Colonic mucosa (tissue), 4 donors: ENCODE data around the gene LHFPL6. TPM values are rescaled to one million over a fixed set of nuclear protein-coding genes. Genes with fewer than 3 reads are reported as not detected.

ENCODE experiments used
- DNase-seq: peaks from one replicate; pipeline ENCODE4 v3.0.0-alpha.2; 2020
- H3K27ac ChIP-seq: fragments of 200-600 bp; one replicate; pipeline ENCODE4 v1.8.0; 2021
- H3K27me3 ChIP-seq: fragments of 200-600 bp; one replicate; pipeline ENCODE4 v1.8.0; 2021
- H3K36me3 ChIP-seq: fragments of 200-600 bp; one replicate; pipeline ENCODE4 v1.8.0; 2021
- H3K4me1 ChIP-seq: fragments of 200-600 bp; one replicate; pipeline ENCODE4 v1.8.0; 2021; ENCODE audit warnings: mild to moderate bottlenecking
- H3K4me3 ChIP-seq: fragments of 200-600 bp; one replicate; pipeline ENCODE4 v1.8.0; 2021
- H3K9ac ChIP-seq, 2 donors: one replicate each; pipeline ENCODE4 v1.7.0; 2013; ENCODE audit warnings: control low read depth in 2 of 2, low read depth in 2 of 2, low read length in 2 of 2
- H3K9me3 ChIP-seq: fragments of 200-600 bp; one replicate; pipeline ENCODE4 v1.8.0; 2021
- intact Hi-C: fragments of 100-400 bp; cut with DNase I; formaldehyde crosslinking; loops from one replicate; pipeline ENCODE4 v1.14.1; 2022
- total RNA-seq, 2 donors: library from RNA; stranded (reverse); fragmentation: NEBNext Ultra II Directional in 1 of 2; extraction: Animal tissue kit (Norgen Biotek cat#: 25700) in 1 of 2; gene quantifications; one replicate each; pipeline ENCODE4 v1.2.1, GENCODE V29; 2021
- TF ChIP-seq, protein P1 (sequence below): fragments of 200-600 bp; IDR thresholded peaks from one replicate; pipeline ENCODE4 v1.8.0; 2022; ENCODE audit warnings: antibody characterized with exemption, mild to moderate bottlenecking
- donor health status: healthy.
- donor health status: DM: no; HTN: no; CAD: no.
- donor health status: DM: no; HTN: no; CAD: no.

The LHFPL6 gene
- total RNA-seq, 2 donors from 2014 or later: 4.3 to 10.1 TPM

DNA sequence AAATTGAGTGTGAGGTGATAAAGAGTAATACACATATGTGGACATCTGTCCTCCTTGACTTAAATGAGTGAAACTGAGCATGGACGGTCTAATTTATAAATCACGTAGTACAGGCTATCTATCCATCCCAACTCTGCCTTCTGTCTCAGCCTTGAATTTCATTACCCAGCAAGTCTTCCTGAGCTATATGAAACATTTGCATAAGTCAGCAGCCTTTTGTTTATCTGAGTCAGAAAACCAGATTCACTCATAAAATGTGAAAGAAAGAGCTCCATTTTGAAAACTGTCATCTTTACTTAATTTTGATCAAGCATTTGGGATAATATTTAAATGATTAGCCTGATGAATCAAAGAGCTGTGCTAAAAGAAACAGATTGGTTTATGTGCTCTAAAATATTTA, 197.9 kb downstream of the LHFPL6 start:
- H3K9me3 ChIP-seq: no peaks in the 10 kb centered on the region
- DNase-seq: no peak
- intact Hi-C loops: no loop called here
- no peaks in the 10 kb centered on the region for H3K4me1 ChIP-seq
- no peaks in the 10 kb centered on the region for H3K36me3 ChIP-seq
- H3K9ac ChIP-seq: no peak overlapping the region
- no peak overlapping the region for H3K27ac ChIP-seq
- no peaks in the 10 kb centered on the region for H3K27me3 ChIP-seq
- TF ChIP-seq, protein P1, sequence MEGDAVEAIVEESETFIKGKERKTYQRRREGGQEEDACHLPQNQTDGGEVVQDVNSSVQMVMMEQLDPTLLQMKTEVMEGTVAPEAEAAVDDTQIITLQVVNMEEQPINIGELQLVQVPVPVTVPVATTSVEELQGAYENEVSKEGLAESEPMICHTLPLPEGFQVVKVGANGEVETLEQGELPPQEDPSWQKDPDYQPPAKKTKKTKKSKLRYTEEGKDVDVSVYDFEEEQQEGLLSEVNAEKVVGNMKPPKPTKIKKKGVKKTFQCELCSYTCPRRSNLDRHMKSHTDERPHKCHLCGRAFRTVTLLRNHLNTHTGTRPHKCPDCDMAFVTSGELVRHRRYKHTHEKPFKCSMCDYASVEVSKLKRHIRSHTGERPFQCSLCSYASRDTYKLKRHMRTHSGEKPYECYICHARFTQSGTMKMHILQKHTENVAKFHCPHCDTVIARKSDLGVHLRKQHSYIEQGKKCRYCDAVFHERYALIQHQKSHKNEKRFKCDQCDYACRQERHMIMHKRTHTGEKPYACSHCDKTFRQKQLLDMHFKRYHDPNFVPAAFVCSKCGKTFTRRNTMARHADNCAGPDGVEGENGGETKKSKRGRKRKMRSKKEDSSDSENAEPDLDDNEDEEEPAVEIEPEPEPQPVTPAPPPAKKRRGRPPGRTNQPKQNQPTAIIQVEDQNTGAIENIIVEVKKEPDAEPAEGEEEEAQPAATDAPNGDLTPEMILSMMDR: no peak
- no peak overlapping the region for H3K4me3 ChIP-seq

DNA sequence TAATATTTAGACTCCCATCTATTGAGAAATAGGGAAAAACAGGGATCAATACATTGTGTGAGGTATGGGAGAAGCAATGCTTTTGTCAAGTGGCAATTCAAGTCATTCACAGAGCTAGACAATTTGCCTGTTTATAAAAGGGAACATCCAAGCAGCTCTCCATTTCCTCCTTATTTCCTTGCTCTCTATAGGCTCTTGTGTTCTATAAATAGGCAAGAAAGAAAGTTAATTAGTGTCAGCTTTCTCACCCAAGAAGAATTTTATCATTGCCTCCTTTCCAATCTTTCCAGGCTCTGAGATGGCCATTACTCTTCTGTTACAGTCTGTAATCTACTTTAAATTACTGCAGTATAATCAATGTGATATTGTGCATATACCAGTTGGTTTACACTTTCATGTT, 199.9 kb downstream of the LHFPL6 start:
- Histone ChIP-seq H3K4me3 (no peak overlapping the region), H3K9ac (no peak overlapping the region), H3K27ac (no peak overlapping the region), H3K27me3 (no peaks in the 10 kb centered on the region), H3K36me3 (no peaks in the 10 kb centered on the region), H3K4me1 (no peaks in the 10 kb centered on the region), H3K9me3 (no peaks in the 10 kb centered on the region)
- intact Hi-C loops: no loop called here
- TF ChIP-seq, protein P1: no peak
- no peak for DNase-seq

DNA sequence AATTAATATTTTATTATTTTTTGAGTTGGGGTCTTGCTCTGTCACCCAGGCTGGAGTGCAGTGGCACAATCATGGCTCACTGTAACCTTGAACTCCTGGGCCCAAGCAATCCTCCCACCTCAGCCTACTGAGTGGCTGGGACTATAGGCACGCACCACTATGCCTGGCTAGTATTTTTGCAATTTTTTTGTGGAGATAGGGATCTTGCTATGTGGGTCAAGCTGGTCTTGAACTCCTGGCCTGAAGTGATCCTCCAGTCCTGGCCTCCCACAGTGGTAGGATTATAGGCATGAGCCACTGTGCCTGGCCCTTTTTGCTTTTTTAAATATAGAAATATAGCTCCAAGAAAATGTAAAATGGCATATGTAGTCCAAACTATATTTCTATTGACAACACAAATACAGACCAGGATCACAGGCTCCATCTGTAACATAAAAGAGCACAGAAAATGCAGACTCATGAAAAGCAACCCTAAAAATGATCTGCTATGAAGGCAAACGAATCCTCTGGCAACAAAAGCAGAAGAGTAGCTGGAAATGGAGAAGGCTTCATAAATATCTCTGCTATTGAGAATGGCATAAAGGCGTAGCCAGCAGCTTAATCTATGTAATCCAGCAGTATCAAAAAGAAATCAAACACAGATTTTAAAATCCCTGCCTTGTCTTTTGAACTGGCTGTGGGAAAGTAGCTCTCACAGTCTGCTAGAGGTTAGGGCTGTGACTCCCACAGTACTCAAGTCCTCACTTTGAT, 200.6 kb downstream of the LHFPL6 start:
- no peak overlapping the region for H3K27ac ChIP-seq
- H3K4me3 ChIP-seq: no peak overlapping the region
- intact Hi-C loops: no loop called here
- TF ChIP-seq, protein P1: no peak
- H3K9me3 ChIP-seq: no peaks in the 10 kb centered on the region
- no peaks in the 10 kb centered on the region for H3K4me1 ChIP-seq
- H3K27me3 ChIP-seq: no peaks in the 10 kb centered on the region
- H3K9ac ChIP-seq: no peak overlapping the region
- no peak for DNase-seq
- no peaks in the 10 kb centered on the region for H3K36me3 ChIP-seq

DNA sequence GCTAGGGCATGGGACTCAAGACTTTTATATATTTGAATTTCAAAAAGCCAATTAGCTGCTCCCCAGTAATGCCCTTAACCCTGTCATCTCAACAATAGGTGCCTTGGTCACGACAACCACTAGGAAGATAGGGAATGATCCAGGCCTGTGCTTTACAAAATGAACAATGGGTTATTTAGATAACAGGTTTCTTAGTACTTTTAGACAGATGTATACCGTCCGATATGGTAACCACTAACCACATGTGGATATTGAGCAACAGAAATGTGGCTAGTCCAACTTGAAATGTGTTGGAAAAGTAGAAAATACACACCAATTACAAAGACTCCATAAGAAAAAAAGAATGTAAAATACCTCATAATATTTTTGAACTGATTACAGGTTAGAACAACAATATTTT, 201.2 kb downstream of the LHFPL6 start:
- no peaks in the 10 kb centered on the region for H3K4me1 ChIP-seq
- no peaks in the 10 kb centered on the region for H3K36me3 ChIP-seq
- no peak for DNase-seq
- H3K27me3 ChIP-seq: no peaks in the 10 kb centered on the region
- no peak overlapping the region for H3K27ac ChIP-seq
- TF ChIP-seq, protein P1: no peak
- no peaks in the 10 kb centered on the region for H3K9me3 ChIP-seq
- intact Hi-C loops: no loop called here
- no peak overlapping the region for H3K4me3 ChIP-seq
- no peak overlapping the region for H3K9ac ChIP-seq

DNA sequence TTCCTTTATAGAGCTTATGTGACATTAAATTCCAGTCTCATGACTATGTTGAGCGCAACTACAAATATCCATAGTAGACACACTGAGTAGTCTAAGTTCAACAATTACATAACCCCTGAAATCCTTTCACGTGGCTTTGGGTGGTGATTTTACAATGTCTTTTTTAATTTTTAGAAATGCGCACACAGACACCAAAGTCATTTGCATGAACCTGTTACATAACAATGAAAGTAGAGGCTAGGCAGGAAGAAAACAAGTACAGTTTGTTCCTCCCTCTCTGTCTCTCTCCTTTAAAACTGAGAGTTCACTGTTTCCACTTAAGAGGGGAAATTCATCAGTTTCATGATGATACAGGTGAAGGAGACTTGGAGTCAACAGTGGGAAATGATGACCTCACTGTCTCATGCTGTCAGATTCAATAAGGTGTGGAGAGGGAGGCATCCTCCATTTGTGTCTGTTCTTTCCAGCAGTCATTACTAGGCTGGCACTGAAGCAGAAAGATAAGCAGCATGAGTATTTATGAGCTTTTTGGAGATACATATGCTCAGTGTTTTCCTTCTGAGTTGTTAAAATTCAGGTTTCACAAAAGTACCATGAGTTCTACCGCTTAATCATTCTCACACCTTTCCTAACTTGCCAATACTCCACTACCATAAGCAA, 201.8 kb downstream of the LHFPL6 start:
- Histone ChIP-seq H3K9ac (no peak overlapping the region), H3K36me3 (no peaks in the 10 kb centered on the region), H3K9me3 (no peaks in the 10 kb centered on the region), H3K27ac (no peak overlapping the region), H3K4me1 (no peaks in the 10 kb centered on the region), H3K4me3 (no peak overlapping the region), H3K27me3 (no peaks in the 10 kb centered on the region)
- intact Hi-C loops: no loop called here
- no peak for DNase-seq
- TF ChIP-seq, protein P1: no peak
